Ectodermal cell (in vitro differentiated cells): ENCODE measurements around the gene KAZN.

Source experiments
- H3K27ac ChIP-seq: 2 replicates; pipeline ENCODE4 v1.7.0; 2013; ENCODE audit warnings: mild to moderate bottlenecking, low read depth, low read length; ENCODE audit not compliant: insufficient read depth, poor library complexity, severe bottlenecking
- H3K27me3 ChIP-seq: 2 replicates; pipeline ENCODE4 v1.7.0; 2013; ENCODE audit warnings: mild to moderate bottlenecking, low read length; ENCODE audit not compliant: insufficient read depth, control insufficient read depth, poor library complexity, severe bottlenecking
- H3K36me3 ChIP-seq: one replicate; pipeline ENCODE4 v1.7.0; 2013; ENCODE audit warnings: low read length; ENCODE audit not compliant: control insufficient read depth, insufficient read depth
- H3K4me1 ChIP-seq: one replicate; pipeline ENCODE4 v1.7.0; 2013; ENCODE audit warnings: low read length; ENCODE audit not compliant: control insufficient read depth, insufficient read depth
- H3K4me3 ChIP-seq: 2 replicates; pipeline ENCODE4 v1.7.0; 2013; ENCODE audit warnings: low read depth, low read length, control low read depth; ENCODE audit not compliant: insufficient read depth
- H3K9me3 ChIP-seq: 2 replicates; pipeline ENCODE4 v1.7.0; 2013; ENCODE audit warnings: mild to moderate bottlenecking, low read length, moderate library complexity; ENCODE audit not compliant: control insufficient read depth
- WGBS, 2 experiments: methylation state at CpG; one replicate each; pipeline ENCODE4 v1.1.7; 2013; ENCODE audit warnings: missing lambda C conversion rate in 2 of 2; 5-methylcytosine and 5-hydroxymethylcytosine counted together

KAZN gene

GRCh38 chr1:14850563-14850962, 252.1 kb downstream of the KAZN start:
- Histone ChIP-seq H3K4me3 (no peak overlapping the region), H3K27me3 (no peaks in the 10 kb centered on the region), H3K4me1 (no peaks in the 10 kb centered on the region), H3K27ac (no peak overlapping the region), H3K9me3 (no peaks in the 10 kb centered on the region), H3K36me3 (no peaks in the 10 kb centered on the region)
- WGBS, 2 experiments: 84 to 89% methylated on average over 5 of the region's 5 CpGs

GRCh38 chr1:14851760-14852159, 253.3 kb downstream of the KAZN start:
- no peaks in the 10 kb centered on the region for H3K4me1 ChIP-seq
- H3K36me3 ChIP-seq: no peaks in the 10 kb centered on the region
- H3K27ac ChIP-seq: no peak overlapping the region
- H3K4me3 ChIP-seq: no peak overlapping the region
- 94 to 96% methylated on average over 9 of the region's 9 CpGs for WGBS, 2 experiments
- no peaks in the 10 kb centered on the region for H3K9me3 ChIP-seq
- no peaks in the 10 kb centered on the region for H3K27me3 ChIP-seq

- H3K27ac ChIP-seq: no peak overlapping the region
- no peaks in the 10 kb centered on the region for H3K9me3 ChIP-seq
- H3K4me1 ChIP-seq: no peaks in the 10 kb centered on the region
- 94% methylated on average over 9 of the region's 9 CpGs for WGBS, 2 experiments
- no peak overlapping the region for H3K4me3 ChIP-seq
- H3K36me3 ChIP-seq: no peaks in the 10 kb centered on the region
- no peaks in the 10 kb centered on the region for H3K27me3 ChIP-seq
Measured at GRCh38 chr1:14852291-14852690, 253.8 kb downstream of the KAZN start.

GRCh38 chr1:14853518-14853917, 255.0 kb downstream of the KAZN start:
- H3K36me3 ChIP-seq: no peaks in the 10 kb centered on the region
- no peak overlapping the region for H3K4me3 ChIP-seq
- H3K27ac ChIP-seq: no peak overlapping the region
- no peaks in the 10 kb centered on the region for H3K4me1 ChIP-seq
- no peaks in the 10 kb centered on the region for H3K9me3 ChIP-seq
- WGBS, 2 experiments: 95% methylated on average over 5 of the region's 5 CpGs
- H3K27me3 ChIP-seq: no peaks in the 10 kb centered on the region

GRCh38 chr1:14855268-14855667, 256.8 kb downstream of the KAZN start:
- WGBS, 2 experiments: 70 to 78% methylated on average over 3 of the region's 3 CpGs
- Histone ChIP-seq H3K27me3 (no peaks in the 10 kb centered on the region), H3K4me1 (no peaks in the 10 kb centered on the region), H3K27ac (no peak overlapping the region), H3K36me3 (no peaks in the 10 kb centered on the region), H3K9me3 (no peaks in the 10 kb centered on the region), H3K4me3 (no peak overlapping the region)

- no peaks in the 10 kb centered on the region for H3K36me3 ChIP-seq
- H3K4me3 ChIP-seq: no peak overlapping the region
- WGBS, 2 experiments: 96 to 97% methylated on average over 5 to 6 of the region's 6 CpGs
Measured at GRCh38 chr1:14855801-14856200, 257.3 kb downstream of the KAZN start.

GRCh38 chr1:14857436-14858195, 259.1 kb downstream of the KAZN start:
- no peaks in the 10 kb centered on the region for H3K9me3 ChIP-seq
- WGBS, 2 experiments: 95 to 97% methylated on average over 9 of the region's 10 CpGs

More at GRCh38 chr1:14855801-14856200, 257.3 kb downstream of the KAZN start:
- Histone ChIP-seq H3K9me3 (no peaks in the 10 kb centered on the region), H3K4me1 (no peaks in the 10 kb centered on the region), H3K27ac (no peak overlapping the region), H3K27me3 (no peaks in the 10 kb centered on the region)

GRCh38 chr1:14862114-14862771, 263.8 kb downstream of the KAZN start:
- 89 to 92% methylated on average over 13 of the region's 13 CpGs for WGBS, 2 experiments

More at GRCh38 chr1:14857436-14858195, 259.1 kb downstream of the KAZN start:
- Histone ChIP-seq H3K4me3 (no peak overlapping the region), H3K4me1 (no peaks in the 10 kb centered on the region), H3K36me3 (no peaks in the 10 kb centered on the region), H3K27me3 (no peaks in the 10 kb centered on the region), H3K27ac (no peak overlapping the region)

GRCh38 chr1:14865106-14865505, 266.6 kb downstream of the KAZN start:
- no peaks in the 10 kb centered on the region for H3K9me3 ChIP-seq
- no peak overlapping the region for H3K4me3 ChIP-seq
- 92 to 94% methylated on average over 5 of the region's 5 CpGs for WGBS, 2 experiments
- no peaks in the 10 kb centered on the region for H3K27me3 ChIP-seq
- no peaks in the 10 kb centered on the region for H3K36me3 ChIP-seq
- no peaks in the 10 kb centered on the region for H3K4me1 ChIP-seq
- no peak overlapping the region for H3K27ac ChIP-seq

More at GRCh38 chr1:14862114-14862771, 263.8 kb downstream of the KAZN start:
- Histone ChIP-seq H3K4me1 (no peaks in the 10 kb centered on the region), H3K4me3 (no peak overlapping the region), H3K9me3 (no peaks in the 10 kb centered on the region), H3K27ac (no peak overlapping the region), H3K36me3 (no peaks in the 10 kb centered on the region), H3K27me3 (no peaks in the 10 kb centered on the region)

GRCh38 chr1:14866911-14867612, 268.6 kb downstream of the KAZN start:
- no peaks in the 10 kb centered on the region for H3K9me3 ChIP-seq
- H3K4me3 ChIP-seq: no peak overlapping the region
- no peaks in the 10 kb centered on the region for H3K4me1 ChIP-seq
- H3K27me3 ChIP-seq: no peaks in the 10 kb centered on the region
- 74 to 78% methylated on average over 14 of the region's 14 CpGs for whole genome bisulfite sequencing, 2 experiments
- H3K27ac ChIP-seq: no peak overlapping the region
- H3K36me3 ChIP-seq: no peaks in the 10 kb centered on the region
